ENCODE measurements around the gene TOGARAM1.

Gene TOGARAM1

DNA sequence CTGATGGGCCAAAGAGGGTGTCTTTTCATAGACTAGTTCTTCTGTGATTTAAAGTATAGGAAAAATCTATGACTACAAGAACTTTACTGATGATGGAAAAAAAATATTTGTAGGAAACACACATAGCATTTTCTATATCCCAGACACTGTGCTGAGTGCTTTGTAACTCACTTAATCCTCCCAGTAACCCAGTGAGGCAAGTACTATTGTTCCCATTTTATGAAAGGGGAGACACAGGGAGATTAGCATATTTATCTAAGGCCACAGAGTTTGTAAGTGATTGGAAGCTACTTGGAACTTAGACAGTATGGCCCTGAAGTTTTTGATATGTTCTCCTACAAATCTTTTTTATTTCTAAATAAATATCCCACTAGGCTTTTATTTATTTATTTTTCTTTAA lies 141.8 kb downstream of the TOGARAM1 start:
- DNase-seq = no peak

DNA sequence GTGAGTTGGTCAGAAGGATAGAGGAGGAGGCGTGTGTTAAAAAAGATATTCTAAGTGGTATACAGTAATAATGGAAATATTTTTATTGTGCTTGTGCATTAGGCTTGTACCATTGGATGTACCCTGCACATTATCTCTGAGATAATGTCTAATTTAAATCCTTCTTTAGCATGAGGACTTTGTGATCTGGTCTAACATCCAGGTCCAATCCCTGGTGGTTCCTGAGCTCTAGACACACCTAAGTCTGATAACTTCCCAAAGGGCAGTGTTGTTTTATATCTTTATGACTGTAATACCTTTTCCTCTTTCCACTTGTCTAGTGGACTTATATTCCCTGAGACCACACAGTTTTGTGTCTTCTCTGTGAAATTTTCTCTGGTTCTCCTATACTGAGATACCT lies 142.6 kb downstream of the TOGARAM1 start:
- DNase-seq = no peak

GRCh38 chr14:45112896-45113781 lies 151.1 kb downstream of the TOGARAM1 start:
- DNase-seq = no peak

GRCh38 chr14:45114327-45114726 lies 152.3 kb downstream of the TOGARAM1 start:
- DNase-seq = no peak

- DNase-seq = no peak
Measured at GRCh38 chr14:45118594-45118993, 156.6 kb downstream of the TOGARAM1 start.

- DNase-seq = no peak
Measured at GRCh38 chr14:45120096-45120495, 158.1 kb downstream of the TOGARAM1 start.

- no peak for DNase-seq
Measured at GRCh38 chr14:45123271-45123670, 161.3 kb downstream of the TOGARAM1 start.
